ENCODE results near the gene KCNJ12.
"Not testable (repeated sequence)": the region's sequence is repeated elsewhere in the genome, so short reads cannot be mapped to it uniquely, and the experiment has no call there.

KCNJ12 gene

DNA sequence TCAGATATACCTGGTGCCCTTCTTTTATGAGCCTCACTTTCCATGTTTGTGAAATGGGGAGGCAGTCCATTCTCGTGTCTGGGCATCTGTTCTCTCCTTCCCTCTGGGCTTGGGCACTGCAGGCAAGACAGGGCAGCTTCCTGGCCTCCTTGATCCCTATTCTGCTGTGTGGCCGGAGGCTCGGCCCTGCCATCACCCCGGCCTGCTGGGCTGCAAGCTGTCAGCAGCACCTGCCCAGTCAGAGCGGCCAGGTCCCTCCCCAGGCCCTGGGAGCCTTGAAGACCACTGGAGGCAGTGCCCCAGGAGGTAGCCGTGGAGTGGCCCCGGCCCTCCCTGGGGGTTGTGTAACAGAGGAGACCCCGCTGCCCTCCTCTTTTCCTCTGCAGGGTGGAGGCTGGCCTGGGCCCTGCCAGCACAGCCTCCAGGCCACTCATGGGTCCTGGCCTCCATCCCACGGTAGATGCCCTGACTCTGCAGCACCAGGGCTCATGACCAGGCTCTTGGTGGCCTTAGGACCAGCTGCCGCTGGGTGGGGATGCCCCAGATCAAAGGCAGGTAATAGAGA, 9.2 kb downstream of the KCNJ12 start:
- DNase-seq (ENCODE audit: low read depth in 2 of 3, low spot score in 2 of 3): no peak

- no peak for DNase-seq (ENCODE audit: low read depth in 2 of 3, low spot score in 2 of 3)
Measured at GRCh38 chr17:21387616-21388015, 11.5 kb downstream of the KCNJ12 start.

GRCh38 chr17:21388066-21388465, 11.9 kb downstream of the KCNJ12 start:
- DNase-seq (ENCODE audit: low read depth in 2 of 3, low spot score in 2 of 3): no peak

DNA sequence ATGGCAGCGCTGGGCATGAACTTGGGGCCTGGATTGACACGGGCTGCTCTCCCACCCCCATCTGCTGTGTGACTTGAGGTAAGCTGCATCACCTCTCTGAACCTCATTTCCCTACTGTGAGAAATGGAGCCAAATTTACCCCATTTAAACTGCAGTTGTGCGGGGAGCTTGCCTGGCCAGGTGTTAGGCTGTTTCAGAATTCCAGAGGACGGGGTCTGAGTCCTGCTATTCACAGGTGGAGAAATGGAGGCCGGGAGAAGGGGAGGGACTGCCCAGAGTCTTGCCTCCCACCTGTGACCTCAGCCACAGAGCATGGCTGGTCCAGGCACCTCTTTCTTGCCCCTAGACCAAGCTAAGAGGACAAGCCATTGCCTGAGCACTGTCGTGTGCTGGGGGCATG, 12.8 kb downstream of the KCNJ12 start:
- DNase-seq (ENCODE audit: low read depth in 2 of 3, low spot score in 2 of 3): no peak

GRCh38 chr17:21389394-21389793, 13.2 kb downstream of the KCNJ12 start:
- no peak for DNase-seq (ENCODE audit: low read depth in 2 of 3, low spot score in 2 of 3)

DNA sequence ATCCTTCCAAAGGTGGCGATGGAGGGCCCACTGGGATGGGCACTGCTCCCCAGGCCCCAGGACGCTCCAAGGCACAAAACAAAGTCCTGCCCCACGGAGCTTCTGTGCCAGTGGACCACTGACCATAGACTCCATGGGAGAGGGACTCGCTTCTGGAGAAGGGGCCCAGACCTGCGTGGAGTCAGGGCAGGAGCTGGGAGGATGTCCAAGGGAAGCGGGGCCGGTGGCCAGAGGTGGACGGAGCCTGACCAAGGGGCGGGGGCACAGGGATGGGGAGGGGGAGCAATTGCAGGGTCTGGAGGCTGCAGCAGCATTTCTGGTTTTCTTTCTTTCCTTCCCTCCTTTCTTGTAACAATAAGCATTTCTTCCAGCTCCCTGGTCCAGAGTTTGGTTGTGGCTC, 14.1 kb downstream of the KCNJ12 start:
- DNase-seq (ENCODE audit: low read depth in 2 of 3, low spot score in 2 of 3): no peak

DNA sequence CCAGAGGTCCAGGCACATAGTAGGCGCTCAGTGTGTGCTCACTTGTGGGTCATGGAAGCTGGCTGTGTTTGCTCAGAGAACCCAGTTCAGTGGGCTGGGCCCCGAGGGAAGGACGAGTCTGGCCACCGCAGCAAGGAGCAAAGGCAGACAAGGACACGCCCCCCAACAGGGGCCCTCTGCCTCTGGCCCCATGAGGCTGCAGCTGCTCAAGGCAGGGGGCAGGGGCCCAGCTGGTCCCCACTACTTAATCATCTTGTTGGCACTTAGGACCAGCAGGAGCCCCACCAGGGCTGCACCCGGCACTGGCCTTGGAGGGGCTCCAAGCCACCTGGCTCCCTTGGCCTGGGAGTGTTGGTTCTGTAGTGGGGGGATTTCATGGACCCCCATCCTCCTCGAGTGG, 16.1 kb downstream of the KCNJ12 start:
- no peak for DNase-seq (ENCODE audit: low read depth in 2 of 3, low spot score in 2 of 3)

DNA sequence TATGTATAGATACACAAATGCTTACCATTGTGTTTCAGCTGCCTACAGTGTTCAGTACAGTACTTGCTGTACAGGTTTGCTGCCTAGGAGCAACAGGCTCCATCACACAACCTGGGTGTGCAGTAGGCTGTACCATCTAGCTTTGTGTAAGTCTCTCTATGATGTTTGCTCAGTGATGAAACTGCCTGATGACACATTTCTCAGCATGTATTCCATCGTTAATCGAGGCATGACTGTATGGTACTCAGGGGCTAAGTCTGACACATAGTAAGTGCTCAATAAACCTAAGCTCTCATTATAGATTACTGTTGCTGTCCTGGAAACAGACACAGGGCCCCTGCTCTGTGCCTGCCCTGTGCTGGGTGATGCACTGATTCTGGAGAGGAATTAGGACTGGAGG, 18.1 kb downstream of the KCNJ12 start:
- no peak for DNase-seq (ENCODE audit: low read depth in 2 of 3, low spot score in 2 of 3)

DNA sequence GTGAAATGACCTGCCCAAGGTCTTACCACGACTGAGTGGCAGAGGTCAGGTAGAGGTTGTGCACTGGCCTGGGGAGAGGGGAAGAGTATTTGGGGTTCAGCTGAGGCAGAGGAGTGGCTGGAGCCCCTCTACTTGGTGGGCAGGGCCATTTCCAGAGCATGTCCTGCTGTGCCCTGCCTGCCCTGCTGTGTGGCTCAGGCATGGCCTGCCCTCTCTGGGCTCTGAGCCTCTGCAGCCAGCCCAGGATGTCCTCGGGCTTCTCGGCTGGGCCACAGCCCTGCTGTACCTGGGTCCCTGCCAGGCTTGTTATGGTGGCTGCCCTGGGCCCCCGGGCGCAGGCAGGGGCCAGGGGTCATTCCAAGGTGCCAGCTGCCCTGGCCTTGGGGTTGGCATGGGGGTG, 19.6 kb downstream of the KCNJ12 start:
- DNase-seq (ENCODE audit: low read depth in 2 of 3, low spot score in 2 of 3): no peak

DNA sequence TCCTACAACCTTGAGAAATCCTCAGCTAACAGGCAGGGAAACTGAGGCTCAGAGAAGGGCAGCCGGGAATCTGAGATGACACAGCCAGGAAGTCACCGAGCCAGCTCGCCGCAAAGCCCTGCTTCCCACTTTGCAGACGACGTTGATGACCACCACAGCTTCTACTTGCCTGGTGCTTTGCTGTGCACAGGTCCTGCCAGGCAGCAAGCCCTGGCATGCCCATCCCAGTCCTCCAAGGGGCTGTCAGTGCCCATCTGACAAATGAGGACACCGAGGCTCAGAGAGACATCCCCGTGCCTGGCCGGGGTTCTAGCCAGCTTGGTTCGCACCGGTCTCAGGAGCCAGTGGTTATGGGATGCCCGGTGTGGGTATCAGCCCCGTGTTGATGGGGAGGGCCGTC, 20.1 kb downstream of the KCNJ12 start:
- no peak for DNase-seq (ENCODE audit: low read depth in 2 of 3, low spot score in 2 of 3)

DNA sequence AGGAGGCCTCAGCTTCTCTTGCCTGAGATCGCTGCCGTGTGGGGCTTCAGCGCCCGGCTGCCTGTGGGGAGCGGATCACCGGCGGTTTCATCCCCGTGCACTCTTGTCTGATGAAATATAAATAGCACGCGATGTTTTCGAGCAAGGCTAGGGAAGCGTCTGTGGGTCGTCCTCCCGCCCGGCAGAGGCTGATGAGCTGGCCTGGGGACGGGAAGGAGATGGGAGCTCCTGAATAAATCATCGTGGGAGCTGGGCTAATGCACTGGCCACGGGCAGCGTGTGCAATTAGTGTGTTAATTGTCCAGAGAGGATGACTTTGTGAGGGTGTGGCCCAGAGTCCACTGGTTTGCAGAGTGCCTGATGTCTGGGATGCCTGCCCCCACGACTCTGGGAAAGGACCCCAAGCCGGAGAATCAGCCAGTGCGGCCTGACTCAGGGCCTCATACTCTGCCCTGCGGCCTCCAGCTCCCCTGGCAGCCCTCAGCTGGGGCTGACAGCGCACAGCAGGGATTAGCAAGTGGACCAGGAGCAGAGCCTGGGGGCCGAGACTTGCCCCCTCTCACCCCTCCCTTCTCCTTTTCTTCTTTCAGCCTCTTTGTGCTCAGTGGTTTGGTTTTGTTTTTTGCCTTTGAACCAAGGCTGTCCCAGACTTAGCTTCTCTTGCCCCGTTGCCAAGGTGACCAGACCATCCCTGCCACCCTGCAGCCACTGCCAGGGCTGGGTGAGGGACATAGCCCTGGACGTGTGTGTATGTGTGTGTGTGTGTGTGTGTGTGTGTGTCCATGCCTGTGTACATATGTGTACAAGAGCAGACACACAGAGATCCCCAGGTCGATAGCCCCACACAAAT, 21.4 kb downstream of the KCNJ12 start:
- DNase-seq (ENCODE audit: low read depth in 2 of 3, low spot score in 2 of 3): no peak

DNA sequence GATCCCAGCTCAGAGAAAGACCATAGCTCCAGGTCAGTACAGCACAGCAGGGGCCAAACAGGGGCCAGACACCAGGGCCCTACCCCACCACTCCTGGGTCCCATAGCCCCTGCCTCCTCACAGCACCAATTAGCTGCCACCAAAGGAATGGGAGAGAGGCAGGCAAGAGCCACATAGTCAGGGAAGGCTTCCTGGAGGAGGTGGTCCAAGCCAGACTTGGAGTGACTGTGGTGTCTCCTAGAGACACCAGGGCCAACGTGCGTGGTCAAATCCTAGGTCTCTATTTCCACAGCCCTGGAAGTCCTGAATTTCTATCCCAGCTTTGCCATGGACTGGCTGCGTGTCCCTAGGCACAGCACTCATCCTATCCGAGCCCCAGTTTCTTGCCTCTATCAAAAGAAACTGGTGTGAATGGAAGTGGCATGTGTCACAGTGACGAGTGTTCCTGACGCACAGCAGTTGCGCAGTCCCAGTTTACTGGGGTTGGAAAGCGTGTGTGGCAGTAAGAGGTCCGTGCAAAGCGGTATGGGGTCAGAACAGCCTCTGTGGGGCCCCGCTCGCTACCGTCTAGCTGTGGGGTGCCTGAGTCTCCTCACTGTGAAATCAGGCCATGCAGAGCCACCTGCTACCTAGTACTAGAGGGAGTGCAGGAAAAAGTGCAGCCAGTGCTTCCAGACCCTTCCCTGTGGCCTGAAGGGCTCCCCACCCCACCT, 23.5 kb downstream of the KCNJ12 start:
- DNase-seq (ENCODE audit: low read depth in 2 of 3, low spot score in 2 of 3): no peak

DNA sequence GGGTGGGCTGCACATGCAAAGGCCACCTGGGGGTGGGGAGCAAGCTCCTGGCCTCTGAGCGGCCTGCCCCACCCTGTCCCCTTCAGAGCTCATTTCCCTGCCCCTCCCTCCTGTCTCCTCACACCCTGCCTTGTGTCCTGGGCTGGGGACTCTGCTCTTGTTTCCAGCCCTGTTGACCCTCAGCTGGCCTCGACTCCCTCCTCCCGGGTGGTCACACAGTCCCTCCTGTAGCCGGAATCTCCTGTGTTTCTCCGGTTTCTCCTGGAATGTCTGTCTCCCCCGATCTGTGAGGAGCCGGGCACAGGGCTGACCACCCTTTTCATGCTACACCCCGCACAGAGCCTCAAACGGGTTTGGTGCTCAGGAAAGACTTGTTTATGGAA, 24.0 kb downstream of the KCNJ12 start:
- DNase-seq (ENCODE audit: low read depth in 2 of 3, low spot score in 2 of 3): not testable (repeated sequence)

DNA sequence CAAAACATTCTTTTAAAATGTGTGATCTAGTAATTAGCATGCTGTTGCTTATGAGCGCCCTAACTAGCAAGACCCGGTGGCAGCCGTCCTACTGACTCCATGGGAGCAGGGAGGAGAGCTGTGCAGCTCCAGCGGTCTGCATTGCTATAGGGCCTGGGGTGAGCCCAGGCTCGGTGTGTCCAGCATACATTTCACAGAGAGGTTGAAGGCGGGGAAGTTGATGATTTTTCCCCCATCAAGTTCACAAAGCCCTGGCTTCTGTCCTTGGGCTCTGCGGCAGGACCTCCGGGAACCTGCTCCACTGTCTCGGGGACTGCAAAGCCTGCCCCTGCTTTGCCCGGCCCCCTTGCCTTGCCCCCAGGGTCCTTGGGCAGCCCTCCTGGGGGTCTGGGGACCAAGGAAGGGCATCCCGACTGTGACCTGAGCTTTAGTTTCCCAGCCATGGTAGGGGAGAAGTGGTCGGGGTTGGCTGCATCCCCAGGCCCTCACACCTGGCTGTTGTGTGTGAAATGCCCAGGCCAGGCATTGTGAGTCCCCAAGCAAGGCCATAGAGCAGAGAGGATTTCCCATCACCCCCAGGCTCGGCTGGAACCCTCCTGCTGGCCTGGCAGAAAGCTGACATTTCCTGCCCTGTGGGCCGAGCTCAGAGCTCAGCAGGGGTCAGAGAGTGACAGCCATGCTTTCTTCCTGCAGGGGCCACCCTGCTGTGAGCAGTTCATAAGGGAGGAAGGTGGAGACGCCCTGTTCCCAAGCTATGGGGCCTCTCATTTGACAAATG, 24.8 kb downstream of the KCNJ12 start:
- no peak for DNase-seq (ENCODE audit: low read depth in 2 of 3, low spot score in 2 of 3)

- DNase-seq (ENCODE audit: low read depth in 2 of 3, low spot score in 2 of 3): not testable (repeated sequence)
Measured at GRCh38 chr17:21402166-21402571, 26.0 kb downstream of the KCNJ12 start.

DNA sequence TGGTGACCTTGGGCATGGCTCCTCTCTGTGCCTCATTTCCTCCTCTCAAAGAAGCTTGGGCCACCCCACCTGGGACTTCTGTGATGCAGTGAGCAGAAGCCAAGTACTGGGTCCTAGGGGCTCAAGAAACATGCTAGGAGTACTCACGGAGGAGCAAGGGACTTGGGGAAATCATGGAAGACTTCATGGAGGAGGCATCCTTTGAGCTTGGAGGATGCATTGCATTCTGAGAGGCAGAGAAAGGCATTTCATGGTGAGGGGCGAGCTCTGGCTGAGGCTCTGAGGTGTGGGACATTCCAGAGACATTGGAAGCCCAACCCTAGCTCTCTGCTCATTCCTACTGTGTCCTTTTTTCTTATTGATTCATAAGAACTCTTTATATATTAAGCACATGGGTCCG, 26.8 kb downstream of the KCNJ12 start:
- DNase-seq (ENCODE audit: low read depth in 2 of 3, low spot score in 2 of 3): not testable (repeated sequence)

- DNase-seq (ENCODE audit: low read depth in 2 of 3, low spot score in 2 of 3): not testable (repeated sequence)
Measured at GRCh38 chr17:21404106-21404505, 27.9 kb downstream of the KCNJ12 start.

DNA sequence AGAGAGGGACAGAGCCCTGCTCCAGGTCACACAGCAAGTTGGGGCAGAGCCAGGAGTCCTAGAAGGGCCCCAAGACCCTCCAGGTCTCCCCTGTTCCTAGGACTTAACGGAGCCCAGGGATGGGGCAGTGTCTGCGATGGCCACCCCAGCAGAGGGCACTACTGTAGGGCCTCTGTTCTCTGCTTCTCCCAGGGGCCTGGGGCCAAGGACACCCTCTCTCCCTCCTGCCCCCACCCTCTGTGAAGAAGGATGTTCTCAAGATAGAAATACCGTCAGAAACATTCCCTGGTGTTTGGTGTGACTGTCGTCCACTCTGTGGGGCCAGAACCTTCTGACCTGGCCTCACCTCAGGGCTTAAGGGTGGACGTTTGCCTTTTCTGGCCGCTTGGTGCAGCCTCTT, 28.4 kb downstream of the KCNJ12 start:
- DNase-seq (ENCODE audit: low read depth in 2 of 3, low spot score in 2 of 3): not testable (repeated sequence)

DNA sequence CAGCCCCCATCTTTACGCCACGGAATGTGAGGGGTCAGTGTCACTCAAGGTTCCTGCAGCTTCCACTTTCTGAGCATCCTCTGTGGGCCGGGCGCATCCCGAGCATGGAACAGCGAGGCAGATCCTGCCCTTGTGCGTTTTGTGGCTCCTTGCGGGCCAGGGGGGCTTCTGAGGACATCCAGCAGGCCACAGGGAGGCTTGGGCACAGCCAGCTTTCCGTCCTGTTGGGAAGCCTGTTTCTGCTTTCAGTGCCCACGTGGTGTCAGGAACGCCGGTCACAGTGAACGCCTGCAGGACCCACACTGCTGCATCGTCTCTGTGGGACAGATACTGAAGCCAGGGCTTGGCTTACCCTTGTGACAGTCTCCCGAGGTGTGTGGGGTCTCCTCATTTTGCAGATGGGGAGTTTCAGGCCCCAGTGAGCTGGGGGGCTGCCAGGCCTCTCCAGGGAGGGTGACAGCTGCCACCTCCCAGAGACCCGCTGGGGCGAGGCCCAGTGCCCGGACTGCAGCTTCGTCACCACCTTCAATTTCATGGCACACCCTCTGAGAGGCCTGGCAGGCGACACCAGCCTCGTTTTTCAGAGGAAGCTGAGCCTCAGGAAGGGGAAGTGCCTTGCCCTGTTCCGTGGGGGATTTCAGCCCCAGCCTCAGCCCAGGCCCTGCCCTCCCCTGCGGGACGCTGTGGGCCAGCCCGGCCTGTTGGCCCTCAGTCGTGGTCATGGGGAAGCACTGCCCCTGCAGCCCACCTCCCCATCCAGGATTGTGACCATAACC, 29.0 kb downstream of the KCNJ12 start:
- DNase-seq (ENCODE audit: low read depth in 2 of 3, low spot score in 2 of 3): not testable (repeated sequence)

GRCh38 chr17:21405904-21406400, 29.8 kb downstream of the KCNJ12 start:
- DNase-seq (ENCODE audit: low read depth in 2 of 3, low spot score in 2 of 3): not testable (repeated sequence)
